Pancreas (tissue), 10 donors: ENCODE data around the gene PHYKPL. TPM values are rescaled to one million over a fixed set of nuclear protein-coding genes. Genes with fewer than 3 reads are reported as not detected.

Source experiments
- ATAC-seq, 4 donors: fragments of 200-7000 bp; cut with Tn5 transposase; one replicate each; pipeline versions ENCODE4 v1.8.0 to v1.9.1; 2020; ENCODE audit warnings: mild to moderate bottlenecking in 4 of 4, moderate library complexity in 4 of 4
- DNase-seq, 6 donors: peaks; one replicate each; pipeline ENCODE4 v3.0.0-alpha.2; 2020
- FAIRE-seq: peaks from 2 replicates; lab custom pipeline; 2012; peaks lifted over from hg19 to GRCh38; lab: Jason Lieb, UNC
- H3K27ac ChIP-seq, 4 donors: fragments of 200-600 bp; sonication (generic); 1 replicate in 3 of 4; 2 replicates in 1 of 4; pipeline versions ENCODE4 v1.5.0 to v1.8.0; 2020
- H3K27me3 ChIP-seq, 4 donors: fragments of 200-600 bp; one replicate each; pipeline ENCODE4 v1.8.0; 2021
- H3K36me3 ChIP-seq, 3 donors: fragments of 200-600 bp; sonication (generic) in 1 of 3; one replicate each; pipeline versions ENCODE4 v1.5.0 to v1.8.0; 2020 to 2021
- H3K4me1 ChIP-seq, 3 donors: fragments of 200-600 bp; one replicate each; pipeline ENCODE4 v1.8.0; 2021
- H3K4me3 ChIP-seq, 4 donors: fragments of 200-600 bp; sonication (generic) in 2 of 4; one replicate each; pipeline versions ENCODE4 v1.5.0 to v1.8.0; 2020 to 2021
- H3K9me3 ChIP-seq, 4 donors: fragments of 200-600 bp; one replicate each; pipeline ENCODE4 v1.8.0; 2021
- WGBS, 2 donors: extraction: QIAGEN DNeasy Blood & Tissue Kit; methylation state at CpG; one replicate each; pipeline ENCODE4 v1.1.7; 2013; 5-methylcytosine and 5-hydroxymethylcytosine counted together
- intact Hi-C, 3 donors: fragments of 100-400 bp; cut with DNase I; formaldehyde crosslinking; loops; one replicate each; pipeline versions ENCODE4 v1.11.1 to v1.14.2; 2022
- polyA plus RNA-seq, 2 donors: library from polyadenylated mRNA; stranded (reverse); fragments of 200-250 nt; gene quantifications; one replicate each; pipeline ENCODE4 v1.2.3, GENCODE V29; 2013
- total RNA-seq, 6 donors: library from RNA; stranded (reverse); fragmentation: NEBNext Ultra II Directional in 4 of 6; extraction: Animal tissue kit (Norgen Biotek cat#: 25700) in 4 of 6; gene quantifications; one replicate each; pipeline versions ENCODE4 v1.2.1 to v1.2.4, GENCODE V29; 2021 to 2023
- TF ChIP-seq, protein P1 (sequence below), 4 donors: fragments of 200-600 bp; sonication (generic) in 3 of 4; IDR thresholded peaks; one replicate each; pipeline versions ENCODE4 v1.5.0 to v1.8.0; 2021; ENCODE audit warnings: antibody characterized with exemption in 4 of 4
- donor health status: healthy with polysubstance abuse.
- donor health status: DM: no; HTN: no; CAD: no; lungs with moderate emphysema.
- donor health status: DM: no; HTN: no; CAD: no.
- donor health status: control.
- donor health status: control.
- donor health status: Bipolar disorder and iron deficiency.
- donor health status: DM: yes; HTN: yes; CAD: no.
- donor health status: DM: no; HTN: no; CAD: no.
- donor health status: DM: no; HTN: no; CAD: no.
- donor health status: DM: yes; HTN: yes; CAD: no.

Gene PHYKPL
- total and polyA plus RNA-seq, 8 donors = 29.3 to 83.5 (median 39.2) TPM

DNA sequence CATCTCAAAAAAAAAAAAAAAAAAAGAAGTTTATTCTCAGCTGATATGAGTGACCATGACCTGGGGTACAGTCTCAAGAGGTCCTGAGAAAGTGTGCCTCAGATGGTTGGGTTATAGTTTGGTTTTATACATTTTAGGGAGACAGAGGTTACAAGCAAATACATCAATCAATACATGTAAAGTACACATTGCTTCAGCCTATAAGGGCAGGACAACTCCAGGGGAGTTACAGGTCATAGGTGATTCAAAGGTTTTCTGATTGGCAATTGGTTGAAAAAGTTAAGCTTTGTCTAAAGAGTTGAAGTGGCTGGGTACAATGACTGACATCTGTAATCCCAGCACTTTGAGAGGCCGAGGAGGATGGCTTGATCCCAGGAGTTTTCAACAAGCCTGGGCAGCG lies 43.2 kb downstream of the PHYKPL start:
- FAIRE-seq = no peak
- Histone ChIP-seq H3K4me1 (no peaks in the 10 kb centered on the region), H3K9me3 (no peaks in the 10 kb centered on the region), H3K27me3 (no peaks in the 10 kb centered on the region), H3K36me3 (no peaks in the 10 kb centered on the region), H3K27ac (no peak overlapping the region), H3K4me3 (no peak overlapping the region)
- TF ChIP-seq, protein P1, sequence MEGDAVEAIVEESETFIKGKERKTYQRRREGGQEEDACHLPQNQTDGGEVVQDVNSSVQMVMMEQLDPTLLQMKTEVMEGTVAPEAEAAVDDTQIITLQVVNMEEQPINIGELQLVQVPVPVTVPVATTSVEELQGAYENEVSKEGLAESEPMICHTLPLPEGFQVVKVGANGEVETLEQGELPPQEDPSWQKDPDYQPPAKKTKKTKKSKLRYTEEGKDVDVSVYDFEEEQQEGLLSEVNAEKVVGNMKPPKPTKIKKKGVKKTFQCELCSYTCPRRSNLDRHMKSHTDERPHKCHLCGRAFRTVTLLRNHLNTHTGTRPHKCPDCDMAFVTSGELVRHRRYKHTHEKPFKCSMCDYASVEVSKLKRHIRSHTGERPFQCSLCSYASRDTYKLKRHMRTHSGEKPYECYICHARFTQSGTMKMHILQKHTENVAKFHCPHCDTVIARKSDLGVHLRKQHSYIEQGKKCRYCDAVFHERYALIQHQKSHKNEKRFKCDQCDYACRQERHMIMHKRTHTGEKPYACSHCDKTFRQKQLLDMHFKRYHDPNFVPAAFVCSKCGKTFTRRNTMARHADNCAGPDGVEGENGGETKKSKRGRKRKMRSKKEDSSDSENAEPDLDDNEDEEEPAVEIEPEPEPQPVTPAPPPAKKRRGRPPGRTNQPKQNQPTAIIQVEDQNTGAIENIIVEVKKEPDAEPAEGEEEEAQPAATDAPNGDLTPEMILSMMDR (IDR thresholded peaks at IDR 0.05) = no peak
- no peak for DNase-seq
- no peak for ATAC-seq
- WGBS, 2 donors = 40 to 41% methylated on average over 2 of the region's 2 CpGs
- intact Hi-C loops = no loop called here

DNA sequence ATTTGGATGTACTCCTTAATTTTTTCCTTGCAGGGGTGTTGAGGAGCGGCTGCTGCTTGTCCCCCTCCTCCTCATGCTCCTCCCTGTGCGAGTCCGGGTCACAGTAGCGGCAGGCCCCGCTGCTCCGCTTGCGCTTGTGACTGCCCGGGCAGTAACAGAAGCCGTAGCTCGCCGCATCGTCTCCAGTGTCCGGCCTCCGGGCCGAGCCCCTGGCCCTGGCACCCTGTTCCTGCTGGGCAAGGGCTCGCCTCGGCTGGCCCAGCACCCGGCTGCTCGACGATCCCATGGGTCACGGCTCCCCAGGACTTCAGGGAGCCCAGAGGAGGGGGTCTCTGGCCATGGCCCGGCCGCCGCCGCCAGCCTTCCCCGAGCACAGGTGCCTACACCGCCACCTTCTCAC lies 45.6 kb downstream of the PHYKPL start, which contains the start of gene GMCL2:
Gene GMCL2, minus strand, starts transcription at position 358 of the 400 bp plus-strand sequence. Its CDS starts 72 bp downstream, at position 286.
- no peak for FAIRE-seq

GRCh38 chr5:178186427-178186826 lies 46.2 kb downstream of the PHYKPL start:
- no peak overlapping the region for H3K27ac ChIP-seq
- intact Hi-C loops = no loop called here
- H3K36me3 ChIP-seq = no peaks in the 10 kb centered on the region
- no peak for ATAC-seq
- no peak for FAIRE-seq
- 65 to 76% methylated on average over 6 of the region's 6 CpGs for WGBS, 2 donors
- no peaks in the 10 kb centered on the region for H3K9me3 ChIP-seq
- TF ChIP-seq, protein P1 (IDR thresholded peaks at IDR 0.05) = no peak
- DNase-seq = no peak
- H3K4me3 ChIP-seq = no peak overlapping the region
- no peaks in the 10 kb centered on the region for H3K4me1 ChIP-seq
- no peaks in the 10 kb centered on the region for H3K27me3 ChIP-seq

More for the DNA sequence above, 45.6 kb downstream of the PHYKPL start, which contains the start of gene GMCL2:
- ATAC-seq (no peak), DNase-seq (no peak)
- TF ChIP-seq, protein P1 (IDR thresholded peaks at IDR 0.05) = no peak
- Histone ChIP-seq H3K27me3 (no peaks in the 10 kb centered on the region), H3K4me3 (no peak within 1 kb of the TSS), H3K4me1 (no peaks in the 10 kb centered on the region), H3K9me3 (no peaks in the 10 kb centered on the region), H3K36me3 (no peaks in the 10 kb centered on the region), H3K27ac (no peak within 1 kb of the TSS)
- 70 to 80% methylated on average over 25 to 27 of the region's 27 CpGs for WGBS, 2 donors
- intact Hi-C loops = no loop called here

- Histone ChIP-seq H3K36me3 (no peaks in the 10 kb centered on the region), H3K4me1 (no peaks in the 10 kb centered on the region), H3K4me3 (no peak overlapping the region), H3K27me3 (no peaks in the 10 kb centered on the region), H3K9me3 (no peaks in the 10 kb centered on the region), H3K27ac (no peak overlapping the region)
- 46 to 49% methylated on average over 4 of the region's 4 CpGs for WGBS, 2 donors
- TF ChIP-seq, protein P1 (IDR thresholded peaks at IDR 0.05) = no peak
- FAIRE-seq = no peak
- ATAC-seq = no peak
- no peak for DNase-seq
- intact Hi-C loops = no loop called here
Measured at GRCh38 chr5:178182158-178182876, 50.3 kb downstream of the PHYKPL start.
